Measurements from ENCODE around the gene FKBP1B.
"Not testable (repeated sequence)": the region's sequence is repeated elsewhere in the genome, so short reads cannot be mapped to it uniquely, and the experiment has no call there.

FKBP1B gene

DNA sequence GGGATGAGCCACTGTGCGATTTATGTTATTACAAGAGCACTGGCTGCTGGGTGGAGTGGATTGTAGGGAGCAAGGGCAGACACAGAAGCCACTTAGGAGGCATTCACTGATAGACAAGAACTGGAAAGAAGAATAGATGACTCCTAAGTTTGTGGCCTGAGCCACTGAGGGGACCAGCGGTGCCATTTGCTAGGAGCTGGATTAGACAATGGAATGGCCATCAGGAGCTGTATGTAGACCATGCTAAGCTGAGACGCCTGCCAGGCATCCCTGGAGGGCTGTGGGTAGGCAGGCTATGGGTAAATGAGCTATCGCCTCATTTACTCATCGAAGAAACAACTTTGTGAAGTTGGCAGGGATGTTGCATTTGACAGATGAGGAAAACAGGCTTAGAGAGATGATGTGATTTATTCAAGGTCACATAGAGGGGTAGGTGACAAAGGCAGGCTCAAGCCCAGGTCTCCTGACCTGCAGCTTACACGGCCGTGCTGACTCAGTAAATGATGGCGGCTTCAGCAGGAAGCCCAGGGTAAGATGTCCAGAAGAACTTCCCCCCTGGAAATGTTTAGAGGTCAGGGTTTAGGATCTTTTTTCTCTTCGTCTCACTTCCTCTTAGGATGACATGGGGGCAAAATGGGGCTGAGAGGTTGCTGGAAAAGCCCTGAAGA, 36.9 kb upstream of the FKBP1B start:
- Histone ChIP-seq H3K4me2 (ENCODE audit: low read length, poor library complexity, severe bottlenecking) (no peak overlapping the region), H2BK12ac (ENCODE audit: low read length in 2 of 2) (no peak overlapping the region), H3K18ac (ENCODE audit: low read depth in 1 of 2, low read length in 2 of 2) (peak overlapping the region in 1 of 2 experiments; percentile 60), H4K8ac (ENCODE audit: low read length) (peak overlapping the region; percentile 9), H3K27ac (ENCODE audit: low read length, poor library complexity, severe bottlenecking) (no peak overlapping the region), H3K9me3 (ENCODE audit: control insufficient read depth, low read length) (no peaks in the 10 kb centered on the region), H3K14ac (ENCODE audit: low read length in 2 of 2) (peak overlapping the region in 1 of 2 experiments; percentile 59), H3K4ac (ENCODE audit: low read depth in 1 of 2, low read length in 2 of 2) (no peak overlapping the region), H3K79me1 (replicated peaks; ENCODE audit: low read length, poor library complexity, severe bottlenecking) (no peaks in the 10 kb centered on the region), H2BK5ac (ENCODE audit: low read depth, low read length, poor library complexity, severe bottlenecking) (no peak overlapping the region), H2AK5ac (ENCODE audit: low read length, severe bottlenecking) (no peak overlapping the region), H3K4me3 (ENCODE audit: insufficient read depth in 1 of 2, low read depth in 1 of 2, low read length in 2 of 2) (no peak overlapping the region), H4K91ac (ENCODE audit: low read length) (no peak overlapping the region), H2BK15ac (ENCODE audit: low read depth, poor library complexity, severe bottlenecking) (no peak overlapping the region), H3K23ac (ENCODE audit: low read length in 2 of 2) (no peak overlapping the region), H3K9ac (ENCODE audit: low read length) (no peak overlapping the region), H2AFZ (ENCODE audit: low read depth, low read length) (no peak overlapping the region), H3K4me1 (ENCODE audit: control insufficient read depth, insufficient read depth, low read depth, low read length) (peaks cover 30% of the 10 kb centered on the region), H2BK120ac (ENCODE audit: low read depth, low read length) (no peak overlapping the region), H3K36me3 (ENCODE audit: control insufficient read depth in 1 of 2, insufficient read depth in 2 of 2, low read depth in 1 of 2, low read length in 2 of 2) (no peaks in the 10 kb centered on the region), H3K27me3 (ENCODE audit: control insufficient read depth in 1 of 2, insufficient read depth in 1 of 2, low read length in 2 of 2) (peaks cover 0 to 31% of the 10 kb centered on the region in 2 experiments)
- 74% methylated on average over 9 of the region's 9 CpGs for WGBS
- DNase-seq: no peak

DNA sequence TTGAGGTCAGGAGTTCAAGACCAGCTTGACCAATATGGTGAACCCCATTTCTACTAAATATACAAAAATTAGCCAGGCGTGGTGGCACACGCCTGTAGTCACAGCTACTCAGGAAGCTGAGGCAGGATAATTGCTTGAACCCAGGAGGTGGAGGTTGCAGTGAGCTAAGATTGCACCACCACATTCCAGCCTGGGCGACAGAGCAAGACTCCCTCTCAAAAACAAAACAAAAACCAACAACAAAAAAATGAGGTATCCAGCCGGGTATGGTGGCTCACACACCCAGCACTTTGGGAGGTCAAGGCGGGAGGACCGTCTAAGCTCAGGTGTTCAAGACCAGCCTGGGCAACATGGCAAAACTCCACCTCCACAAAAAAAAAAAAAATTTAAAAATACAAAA, 34.6 kb upstream of the FKBP1B start:
- H3K4ac ChIP-seq (ENCODE audit: low read depth in 1 of 2, low read length in 2 of 2); H2AK5ac ChIP-seq (ENCODE audit: low read length, severe bottlenecking); H3K9ac ChIP-seq (ENCODE audit: low read length); H3K79me1 ChIP-seq (replicated peaks; ENCODE audit: low read length, poor library complexity, severe bottlenecking); H4K91ac ChIP-seq (ENCODE audit: low read length); H3K14ac ChIP-seq (ENCODE audit: low read length in 2 of 2); H4K8ac ChIP-seq (ENCODE audit: low read length); H2BK15ac ChIP-seq (ENCODE audit: low read depth, poor library complexity, severe bottlenecking); H2BK5ac ChIP-seq (ENCODE audit: low read depth, low read length, poor library complexity, severe bottlenecking); DNase-seq; H2AFZ ChIP-seq (ENCODE audit: low read depth, low read length); H2BK120ac ChIP-seq (ENCODE audit: low read depth, low read length); H3K4me2 ChIP-seq (ENCODE audit: low read length, poor library complexity, severe bottlenecking); H3K27ac ChIP-seq (ENCODE audit: low read length, poor library complexity, severe bottlenecking); H3K4me3 ChIP-seq (ENCODE audit: insufficient read depth in 1 of 2, low read depth in 1 of 2, low read length in 2 of 2); H3K36me3 ChIP-seq (ENCODE audit: control insufficient read depth in 1 of 2, insufficient read depth in 2 of 2, low read depth in 1 of 2, low read length in 2 of 2); H3K23ac ChIP-seq (ENCODE audit: low read length in 2 of 2); H3K9me3 ChIP-seq (ENCODE audit: control insufficient read depth, low read length); H3K18ac ChIP-seq (ENCODE audit: low read depth in 1 of 2, low read length in 2 of 2): not testable (repeated sequence)
- H3K27me3 ChIP-seq (ENCODE audit: control insufficient read depth in 1 of 2, insufficient read depth in 1 of 2, low read length in 2 of 2): peaks cover 0 to 21% of the 10 kb centered on the region in 2 experiments
- H2BK12ac ChIP-seq (ENCODE audit: low read length in 2 of 2): peak overlapping the region in 1 of 2 experiments; percentile 11
- peaks cover 21% of the 10 kb centered on the region for H3K4me1 ChIP-seq (ENCODE audit: control insufficient read depth, insufficient read depth, low read depth, low read length)
- WGBS: 73% methylated on average over 4 of the region's 6 CpGs

DNA sequence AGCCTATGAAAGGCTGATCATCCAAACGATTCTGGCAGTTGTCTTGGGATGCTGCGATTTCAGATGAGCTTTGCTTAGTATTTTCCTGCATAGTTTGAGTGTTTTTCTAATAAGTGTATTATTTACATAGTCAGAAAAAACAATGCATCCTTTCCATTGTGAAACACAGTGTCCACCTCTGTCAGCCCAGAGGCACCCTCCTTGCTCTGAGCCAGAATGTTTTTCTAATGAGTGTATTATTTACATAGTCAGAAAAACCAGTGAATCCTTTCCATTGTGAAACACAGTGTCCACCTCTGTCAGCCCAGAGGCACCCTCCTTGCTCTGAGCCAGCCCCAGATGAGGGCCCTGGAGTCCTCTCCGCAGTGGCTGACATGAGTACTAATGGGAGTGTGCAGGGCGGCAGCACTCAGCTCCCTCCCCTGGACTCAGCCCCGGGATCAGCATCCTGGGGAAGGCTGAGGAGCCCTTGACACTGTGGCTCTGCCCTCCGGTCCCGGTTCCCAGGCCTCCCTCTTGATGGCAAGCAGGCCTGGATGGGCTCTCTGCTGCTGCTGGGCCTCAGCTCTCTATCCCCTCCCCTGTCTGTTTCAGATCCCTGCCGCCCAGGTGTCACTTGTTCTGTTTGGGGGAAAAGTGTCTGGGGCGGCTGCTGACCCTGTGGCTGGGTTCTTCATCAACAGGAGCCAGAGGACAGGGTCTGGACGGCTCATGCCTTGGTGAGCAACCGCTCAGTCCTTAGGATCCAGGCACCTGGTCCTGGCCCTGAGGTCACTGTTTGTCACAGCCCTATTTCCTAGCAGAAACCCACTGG, 33.8 kb upstream of the FKBP1B start:
- H3K4me3 ChIP-seq (ENCODE audit: insufficient read depth in 1 of 2, low read depth in 1 of 2, low read length in 2 of 2): no peak overlapping the region
- H2BK12ac ChIP-seq (ENCODE audit: low read length in 2 of 2): peak overlapping the region; percentile 40 to 58
- peak overlapping the region; percentile 66 for H4K8ac ChIP-seq (ENCODE audit: low read length)
- no peak overlapping the region for H3K4me2 ChIP-seq (ENCODE audit: low read length, poor library complexity, severe bottlenecking)
- peak overlapping the region; percentile 61 for H2BK120ac ChIP-seq (ENCODE audit: low read depth, low read length)
- peaks cover 0 to 12% of the 10 kb centered on the region in 2 experiments for H3K27me3 ChIP-seq (ENCODE audit: control insufficient read depth in 1 of 2, insufficient read depth in 1 of 2, low read length in 2 of 2)
- H4K91ac ChIP-seq (ENCODE audit: low read length): peak overlapping the region; percentile 31
- DNase-seq: peak; percentile 86
- no peak overlapping the region for H3K4ac ChIP-seq (ENCODE audit: low read depth in 1 of 2, low read length in 2 of 2)
- peak overlapping the region; percentile 11 for H3K9ac ChIP-seq (ENCODE audit: low read length)
- H3K18ac ChIP-seq (ENCODE audit: low read depth in 1 of 2, low read length in 2 of 2): peak overlapping the region in 1 of 2 experiments; percentile 25
- no peaks in the 10 kb centered on the region for H3K36me3 ChIP-seq (ENCODE audit: control insufficient read depth in 1 of 2, insufficient read depth in 2 of 2, low read depth in 1 of 2, low read length in 2 of 2)
- H2AFZ ChIP-seq (ENCODE audit: low read depth, low read length): peak overlapping the region; percentile 18
- peaks cover 15% of the 10 kb centered on the region for H3K4me1 ChIP-seq (ENCODE audit: control insufficient read depth, insufficient read depth, low read depth, low read length)
- H3K23ac ChIP-seq (ENCODE audit: low read length in 2 of 2): no peak overlapping the region
- H3K79me1 ChIP-seq (replicated peaks; ENCODE audit: low read length, poor library complexity, severe bottlenecking): no peaks in the 10 kb centered on the region
- 39% methylated on average over 9 of the region's 11 CpGs for WGBS
- H2AK5ac ChIP-seq (ENCODE audit: low read length, severe bottlenecking): no peak overlapping the region
- H3K9me3 ChIP-seq (ENCODE audit: control insufficient read depth, low read length): no peaks in the 10 kb centered on the region
- peak overlapping the region; percentile 41 for H2BK15ac ChIP-seq (ENCODE audit: low read depth, poor library complexity, severe bottlenecking)
- H3K14ac ChIP-seq (ENCODE audit: low read length in 2 of 2): peak overlapping the region in 1 of 2 experiments; percentile 18
- H2BK5ac ChIP-seq (ENCODE audit: low read depth, low read length, poor library complexity, severe bottlenecking): no peak overlapping the region
- peak overlapping the region; percentile 57 for H3K27ac ChIP-seq (ENCODE audit: low read length, poor library complexity, severe bottlenecking)

DNA sequence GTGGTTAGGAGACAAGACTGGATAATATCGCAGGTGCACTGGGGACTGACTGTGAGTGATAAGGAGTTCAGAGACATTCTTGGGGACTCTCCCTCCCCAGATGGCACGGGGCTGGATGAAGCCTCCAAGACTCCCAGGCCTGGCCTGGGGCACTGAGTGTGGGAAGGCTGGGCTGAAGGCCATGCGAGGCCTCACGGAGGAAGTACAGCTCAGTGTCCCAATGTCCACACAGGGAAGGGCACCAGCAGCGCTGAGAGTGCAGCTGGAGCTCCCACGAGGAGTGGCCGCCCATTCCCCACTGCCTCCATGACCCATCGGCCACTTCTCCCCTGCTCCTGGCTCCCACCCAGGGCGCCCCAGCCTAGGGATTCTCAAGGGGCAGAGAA, 33.2 kb upstream of the FKBP1B start:
- no peak overlapping the region for H2BK5ac ChIP-seq (ENCODE audit: low read depth, low read length, poor library complexity, severe bottlenecking)
- H3K23ac ChIP-seq (ENCODE audit: low read length in 2 of 2): no peak overlapping the region
- no peaks in the 10 kb centered on the region for H3K79me1 ChIP-seq (replicated peaks; ENCODE audit: low read length, poor library complexity, severe bottlenecking)
- peak overlapping the region; percentile 25 to 64 for H3K18ac ChIP-seq (ENCODE audit: low read depth in 1 of 2, low read length in 2 of 2)
- peak overlapping the region in 1 of 2 experiments; percentile 1 for H3K14ac ChIP-seq (ENCODE audit: low read length in 2 of 2)
- H3K27ac ChIP-seq (ENCODE audit: low read length, poor library complexity, severe bottlenecking): no peak overlapping the region
- H4K8ac ChIP-seq (ENCODE audit: low read length): peak overlapping the region; percentile 35
- no peak overlapping the region for H2AK5ac ChIP-seq (ENCODE audit: low read length, severe bottlenecking)
- H3K4me3 ChIP-seq (ENCODE audit: insufficient read depth in 1 of 2, low read depth in 1 of 2, low read length in 2 of 2): no peak overlapping the region
- H2BK15ac ChIP-seq (ENCODE audit: low read depth, poor library complexity, severe bottlenecking): no peak overlapping the region
- H3K36me3 ChIP-seq (ENCODE audit: control insufficient read depth in 1 of 2, insufficient read depth in 2 of 2, low read depth in 1 of 2, low read length in 2 of 2): peaks cover 0 to 2% of the 10 kb centered on the region in 2 experiments
- H2AFZ ChIP-seq (ENCODE audit: low read depth, low read length): no peak overlapping the region
- WGBS: 95% methylated on average over 9 of the region's 9 CpGs
- peak overlapping the region; percentile 61 for H2BK120ac ChIP-seq (ENCODE audit: low read depth, low read length)
- no peak for DNase-seq
- H4K91ac ChIP-seq (ENCODE audit: low read length): peak overlapping the region; percentile 91
- H3K4me2 ChIP-seq (ENCODE audit: low read length, poor library complexity, severe bottlenecking): no peak overlapping the region
- H3K4ac ChIP-seq (ENCODE audit: low read depth in 1 of 2, low read length in 2 of 2): peak overlapping the region in 1 of 2 experiments; percentile 57
- H2BK12ac ChIP-seq (ENCODE audit: low read length in 2 of 2): peak overlapping the region; percentile 18 to 59
- no peak overlapping the region for H3K9ac ChIP-seq (ENCODE audit: low read length)
- H3K27me3 ChIP-seq (ENCODE audit: control insufficient read depth in 1 of 2, insufficient read depth in 1 of 2, low read length in 2 of 2): peaks cover 0 to 6% of the 10 kb centered on the region in 2 experiments
- no peaks in the 10 kb centered on the region for H3K9me3 ChIP-seq (ENCODE audit: control insufficient read depth, low read length)
- H3K4me1 ChIP-seq (ENCODE audit: control insufficient read depth, insufficient read depth, low read depth, low read length): peaks cover 19% of the 10 kb centered on the region
